NB4 (cell line): ENCODE results near the gene PSAP.
A peak's percentile ranks its signal among the peaks of the same experiment; 100 is the strongest.

Experiments
- MYC ChIP-seq: IDR thresholded peaks from 2 replicates; pipeline ENCODE4 v1.6.1; 2011; ENCODE audit warnings: low read depth, low read length
- POLR2A ChIP-seq: IDR thresholded peaks from 2 replicates; pipeline ENCODE4 v1.6.1; 2011; ENCODE audit warnings: mild to moderate bottlenecking; ENCODE audit not compliant: insufficient read length; ENCODE audit errors: extremely low read depth
- TF ChIP-seq, protein P1 (sequence below): IDR thresholded peaks from one replicate; pipeline ENCODE4 v1.5.1; 2012; ENCODE audit warnings: low read depth, low read length
- TF ChIP-seq, protein P2 (sequence below): IDR thresholded peaks from 2 replicates; pipeline ENCODE4 v1.6.1; 2011; ENCODE audit warnings: low read depth, low read length

DNA sequence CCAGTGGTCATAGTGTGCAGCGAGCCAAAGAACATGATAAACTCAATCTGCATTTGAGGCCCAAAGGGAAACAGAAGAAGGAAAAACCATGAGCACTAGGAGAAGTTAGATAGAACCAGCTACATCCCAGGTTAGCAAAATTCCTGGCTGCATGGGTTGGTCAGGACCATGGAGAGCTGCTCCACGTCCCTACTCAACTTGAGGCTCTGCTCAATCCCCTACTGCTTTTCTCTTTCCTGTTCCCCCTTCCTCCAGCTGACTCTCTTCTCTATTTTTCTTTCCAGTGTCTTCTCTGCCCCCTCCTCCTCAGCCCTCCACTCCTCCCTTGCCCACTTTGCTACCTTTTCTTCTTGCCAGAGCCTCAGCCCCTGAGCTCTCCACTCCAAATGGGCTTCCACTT is 55.8 kb downstream of the PSAP start:
- TF ChIP-seq POLR2A (no peak), MYC (peak; percentile 43; the same call in 1 of the 2 replicates)
- TF ChIP-seq, protein P1, sequence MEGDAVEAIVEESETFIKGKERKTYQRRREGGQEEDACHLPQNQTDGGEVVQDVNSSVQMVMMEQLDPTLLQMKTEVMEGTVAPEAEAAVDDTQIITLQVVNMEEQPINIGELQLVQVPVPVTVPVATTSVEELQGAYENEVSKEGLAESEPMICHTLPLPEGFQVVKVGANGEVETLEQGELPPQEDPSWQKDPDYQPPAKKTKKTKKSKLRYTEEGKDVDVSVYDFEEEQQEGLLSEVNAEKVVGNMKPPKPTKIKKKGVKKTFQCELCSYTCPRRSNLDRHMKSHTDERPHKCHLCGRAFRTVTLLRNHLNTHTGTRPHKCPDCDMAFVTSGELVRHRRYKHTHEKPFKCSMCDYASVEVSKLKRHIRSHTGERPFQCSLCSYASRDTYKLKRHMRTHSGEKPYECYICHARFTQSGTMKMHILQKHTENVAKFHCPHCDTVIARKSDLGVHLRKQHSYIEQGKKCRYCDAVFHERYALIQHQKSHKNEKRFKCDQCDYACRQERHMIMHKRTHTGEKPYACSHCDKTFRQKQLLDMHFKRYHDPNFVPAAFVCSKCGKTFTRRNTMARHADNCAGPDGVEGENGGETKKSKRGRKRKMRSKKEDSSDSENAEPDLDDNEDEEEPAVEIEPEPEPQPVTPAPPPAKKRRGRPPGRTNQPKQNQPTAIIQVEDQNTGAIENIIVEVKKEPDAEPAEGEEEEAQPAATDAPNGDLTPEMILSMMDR, result no peak
- TF ChIP-seq, protein P2, sequence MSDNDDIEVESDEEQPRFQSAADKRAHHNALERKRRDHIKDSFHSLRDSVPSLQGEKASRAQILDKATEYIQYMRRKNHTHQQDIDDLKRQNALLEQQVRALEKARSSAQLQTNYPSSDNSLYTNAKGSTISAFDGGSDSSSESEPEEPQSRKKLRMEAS, result peak; percentile 65; the same call in 1 of the 2 replicates
